Hepatocyte (in vitro differentiated cells): ENCODE data around the gene SCT. TPM values are rescaled to one million over a fixed set of nuclear protein-coding genes. Genes with fewer than 3 reads are reported as not detected.

ENCODE experiments used
- DNase-seq: peaks from one replicate; pipeline ENCODE4 v3.0.0-alpha.2; 2016; ENCODE audit warnings: low spot score
- H2AFZ ChIP-seq: fragments of 200-600 bp; sonication (generic); 2 replicates; pipeline ENCODE4 v1.6.0; 2016; ENCODE audit warnings: antibody characterized with exemption, mild to moderate bottlenecking
- H3K27ac ChIP-seq: fragments of 200-600 bp; sonication (generic); 2 replicates; pipeline ENCODE4 v1.5.1; 2016; ENCODE audit warnings: mild to moderate bottlenecking
- H3K27me3 ChIP-seq: fragments of 200-600 bp; sonication (generic); 2 replicates; pipeline ENCODE4 v1.6.1; 2016
- H3K36me3 ChIP-seq: fragments of 200-600 bp; sonication (generic); replicated peaks from 2 replicates; pipeline ENCODE4 v1.5.1; 2016; ENCODE audit warnings: low read depth; ENCODE audit not compliant: insufficient read depth
- H3K4me1 ChIP-seq: fragments of 200-600 bp; sonication (generic); 2 replicates; pipeline ENCODE4 v1.5.1; 2016; ENCODE audit warnings: mild to moderate bottlenecking, moderate library complexity; ENCODE audit not compliant: insufficient read depth
- H3K4me2 ChIP-seq: fragments of 200-600 bp; sonication (generic); 2 replicates; pipeline ENCODE4 v1.6.0; 2016
- H3K4me3 ChIP-seq: fragments of 200-600 bp; sonication (generic); 2 replicates; pipeline ENCODE4 v1.5.1; 2016; ENCODE audit warnings: mild to moderate bottlenecking
- H3K79me2 ChIP-seq: fragments of 200-600 bp; sonication (generic); 2 replicates; pipeline ENCODE4 v1.6.0; 2017; ENCODE audit warnings: mild to moderate bottlenecking
- H3K9me2 ChIP-seq: fragments of 200-600 bp; sonication (generic); replicated peaks from 2 replicates; pipeline ENCODE4 v1.6.0; 2017; ENCODE audit warnings: mild to moderate bottlenecking; ENCODE audit not compliant: insufficient read depth
- H3K9me3 ChIP-seq: fragments of 200-600 bp; sonication (generic); 2 replicates; pipeline ENCODE4 v1.5.1; 2016; ENCODE audit warnings: low read depth, mild to moderate bottlenecking
- H4K20me1 ChIP-seq: fragments of 200-600 bp; sonication (generic); 2 replicates; pipeline ENCODE4 v1.6.0; 2016; ENCODE audit warnings: mild to moderate bottlenecking; ENCODE audit not compliant: insufficient read depth, poor library complexity, severe bottlenecking
- EZH2 ChIP-seq: fragments of 200-600 bp; sonication (generic); IDR thresholded peaks from 2 replicates; pipeline ENCODE4 v1.6.1; 2016; ENCODE audit warnings: antibody characterized with exemption, mild to moderate bottlenecking, borderline replicate concordance
- EZH2phosphoT487 ChIP-seq: fragments of 200-600 bp; sonication (generic); IDR thresholded peaks from one replicate; pipeline ENCODE4 v1.6.1; 2018; ENCODE audit warnings: antibody characterized with exemption, mild to moderate bottlenecking, low read depth, moderate library complexity; ENCODE audit not compliant: unreplicated experiment, severe bottlenecking
- WGBS: methylation state at CpG from one replicate; pipeline ENCODE4 v1.1.6; 2016; ENCODE audit warnings: low lambda C conversion rate; ENCODE audit errors: missing lambda C conversion rate; 5-methylcytosine and 5-hydroxymethylcytosine counted together
- polyA plus RNA-seq: library from polyadenylated mRNA; unstranded; fragments of >200 nt; fragmentation: Nextera tagmentation; extraction: Ambion mirVana; gene quantifications from 2 replicates; pipeline ENCODE4 v1.2.1, GENCODE V29; 2016
- total RNA-seq: library from RNA; depleted of rRNA; stranded (reverse); fragments of >200 nt; gene quantifications from 2 replicates; pipeline ENCODE4 v1.2.3, GENCODE V29; 2014
- TF ChIP-seq, protein P1 (sequence below): fragments of 200-600 bp; sonication (generic); IDR thresholded peaks from 2 replicates; pipeline ENCODE4 v1.5.1; 2016; ENCODE audit warnings: antibody characterized with exemption, mild to moderate bottlenecking; ENCODE audit not compliant: poor library complexity

Gene SCT
- total and polyA plus RNA-seq, 2 experiments from 2014 or later, result 21.7 TPM; not detected in 1

- peak; percentile 13 for DNase-seq
- Histone ChIP-seq H3K79me2 (no peaks in the 10 kb centered on the region), H4K20me1 (peaks cover 40% of the 10 kb centered on the region), H3K9me3 (no peaks in the 10 kb centered on the region), H3K9me2 (no peaks in the 10 kb centered on the region), H3K27me3 (peaks cover 40% of the 10 kb centered on the region), H3K4me2 (no peak overlapping the region), H3K4me1 (peaks cover 22% of the 10 kb centered on the region), H3K4me3 (no peak overlapping the region), H2AFZ (no peak overlapping the region), H3K27ac (no peak overlapping the region), H3K36me3 (no peaks in the 10 kb centered on the region)
- 69% methylated on average over 22 of the region's 22 CpGs for WGBS
- TF ChIP-seq EZH2 (no peak), EZH2phosphoT487 (no peak)
- TF ChIP-seq, protein P1, sequence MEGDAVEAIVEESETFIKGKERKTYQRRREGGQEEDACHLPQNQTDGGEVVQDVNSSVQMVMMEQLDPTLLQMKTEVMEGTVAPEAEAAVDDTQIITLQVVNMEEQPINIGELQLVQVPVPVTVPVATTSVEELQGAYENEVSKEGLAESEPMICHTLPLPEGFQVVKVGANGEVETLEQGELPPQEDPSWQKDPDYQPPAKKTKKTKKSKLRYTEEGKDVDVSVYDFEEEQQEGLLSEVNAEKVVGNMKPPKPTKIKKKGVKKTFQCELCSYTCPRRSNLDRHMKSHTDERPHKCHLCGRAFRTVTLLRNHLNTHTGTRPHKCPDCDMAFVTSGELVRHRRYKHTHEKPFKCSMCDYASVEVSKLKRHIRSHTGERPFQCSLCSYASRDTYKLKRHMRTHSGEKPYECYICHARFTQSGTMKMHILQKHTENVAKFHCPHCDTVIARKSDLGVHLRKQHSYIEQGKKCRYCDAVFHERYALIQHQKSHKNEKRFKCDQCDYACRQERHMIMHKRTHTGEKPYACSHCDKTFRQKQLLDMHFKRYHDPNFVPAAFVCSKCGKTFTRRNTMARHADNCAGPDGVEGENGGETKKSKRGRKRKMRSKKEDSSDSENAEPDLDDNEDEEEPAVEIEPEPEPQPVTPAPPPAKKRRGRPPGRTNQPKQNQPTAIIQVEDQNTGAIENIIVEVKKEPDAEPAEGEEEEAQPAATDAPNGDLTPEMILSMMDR, result no peak
Measured at GRCh38 chr11:635945-636510, 9.0 kb upstream of the SCT start.

DNA sequence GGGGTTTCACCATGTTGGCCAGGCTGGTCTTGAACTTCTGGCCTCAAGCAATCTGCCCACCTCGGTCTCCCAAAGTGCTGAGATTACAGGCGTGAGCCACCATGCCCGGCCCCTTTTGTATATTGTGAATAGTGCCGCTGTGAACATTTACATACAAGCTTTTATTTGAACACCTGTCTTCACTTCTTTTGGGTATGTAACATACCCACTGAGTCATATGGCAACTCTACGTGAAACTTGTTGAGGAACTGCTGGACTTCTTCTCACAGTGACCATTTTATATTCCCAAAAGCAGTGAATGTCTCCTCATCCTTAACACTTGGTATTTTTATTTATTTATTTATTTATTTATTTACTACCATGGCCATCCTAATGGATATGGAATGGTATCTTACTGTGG is 3.9 kb upstream of the SCT start:
- no peak overlapping the region for H3K4me2 ChIP-seq
- DNase-seq, result no peak
- no peaks in the 10 kb centered on the region for H3K27me3 ChIP-seq
- no peaks in the 10 kb centered on the region for H3K36me3 ChIP-seq
- H3K79me2 ChIP-seq, result no peaks in the 10 kb centered on the region
- 96% methylated on average over 5 of the region's 5 CpGs for WGBS
- no peaks in the 10 kb centered on the region for H3K9me3 ChIP-seq
- H4K20me1 ChIP-seq, result peaks cover 4% of the 10 kb centered on the region
- no peak overlapping the region for H3K4me3 ChIP-seq
- H2AFZ ChIP-seq, result no peak overlapping the region
- H3K27ac ChIP-seq, result no peak overlapping the region
- H3K4me1 ChIP-seq, result peaks cover 9% of the 10 kb centered on the region
- TF ChIP-seq, protein P1, result no peak
- no peak for TF ChIP-seq EZH2
- TF ChIP-seq EZH2phosphoT487, result no peak
- no peaks in the 10 kb centered on the region for H3K9me2 ChIP-seq

GRCh38 chr11:629237-629583 is 2.2 kb upstream of the SCT start:
- Histone ChIP-seq H3K27ac (no peak overlapping the region), H3K27me3 (no peaks in the 10 kb centered on the region), H4K20me1 (no peaks in the 10 kb centered on the region), H3K9me3 (no peaks in the 10 kb centered on the region), H3K9me2 (no peaks in the 10 kb centered on the region), H3K4me2 (no peak overlapping the region), H3K4me3 (no peak overlapping the region), H3K36me3 (no peaks in the 10 kb centered on the region), H3K4me1 (peaks cover 14% of the 10 kb centered on the region), H3K79me2 (no peaks in the 10 kb centered on the region), H2AFZ (no peak overlapping the region)
- TF ChIP-seq EZH2phosphoT487, result no peak
- TF ChIP-seq EZH2, result no peak
- TF ChIP-seq, protein P1, result peak; percentile 17
- WGBS, result 40% methylated on average over 10 of the region's 10 CpGs
- peak; percentile 61 for DNase-seq

DNA sequence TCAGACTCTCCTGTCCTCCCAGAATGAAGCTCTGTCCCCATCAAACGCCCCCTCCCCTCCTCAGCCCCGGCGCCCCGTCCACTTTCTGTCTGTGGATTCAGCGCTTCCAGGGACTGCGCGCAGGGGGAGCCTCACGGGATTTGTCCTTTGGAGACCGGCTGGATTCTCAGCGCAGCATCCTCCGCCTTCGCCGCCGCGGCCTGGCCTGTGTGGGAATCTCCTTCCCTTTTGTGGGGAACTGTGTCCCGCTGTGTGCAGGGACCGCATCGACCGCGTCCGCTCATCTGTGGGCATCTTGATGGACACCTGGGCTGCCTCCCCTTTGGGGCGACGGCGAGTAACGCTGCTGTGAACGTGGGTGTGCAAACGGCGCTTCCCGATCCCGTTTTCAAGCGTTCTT is 1.1 kb upstream of the SCT start:
- no peaks in the 10 kb centered on the region for H3K27me3 ChIP-seq
- H3K79me2 ChIP-seq, result no peaks in the 10 kb centered on the region
- TF ChIP-seq EZH2phosphoT487, result no peak
- TF ChIP-seq, protein P1, result no peak
- no peak for TF ChIP-seq EZH2
- H3K4me1 ChIP-seq, result peaks cover 14% of the 10 kb centered on the region
- no peaks in the 10 kb centered on the region for H4K20me1 ChIP-seq
- 96% methylated on average over 30 of the region's 31 CpGs for WGBS
- H3K36me3 ChIP-seq, result no peaks in the 10 kb centered on the region
- no peak overlapping the region for H3K4me2 ChIP-seq
- no peaks in the 10 kb centered on the region for H3K9me2 ChIP-seq
- no peak overlapping the region for H2AFZ ChIP-seq
- no peaks in the 10 kb centered on the region for H3K9me3 ChIP-seq
- H3K4me3 ChIP-seq, result no peak overlapping the region
- DNase-seq, result no peak
- H3K27ac ChIP-seq, result no peak overlapping the region
